GM23338 (cell line): Measurements from ENCODE around the gene DNAH9. TPM values are rescaled to one million over a fixed set of nuclear protein-coding genes. Genes with fewer than 3 reads are reported as not detected.

Source experiments
- ATAC-seq: fragments of 200-7000 bp; cut with Tn5 transposase; 3 replicates; pipeline ENCODE4 v1.9.1; 2020
- DNase-seq: peaks from one replicate; pipeline ENCODE4 v3.0.0-alpha.2; 2015; ENCODE audit warnings: low spot score
- H2AFZ ChIP-seq: fragments of 200-600 bp; sonication (generic); 2 replicates; pipeline ENCODE4 v1.8.0; 2016; ENCODE audit warnings: antibody characterized with exemption, mild to moderate bottlenecking, moderate library complexity
- H3F3A ChIP-seq: fragments of 200-600 bp; sonication (generic); replicated peaks from 2 replicates; pipeline ENCODE4 v1.8.0; 2017; ENCODE audit warnings: antibody characterized with exemption, mixed run types, low read depth
- H3K27ac ChIP-seq: fragments of 200-600 bp; sonication (generic); 2 replicates; pipeline ENCODE4 v1.6.1; 2016; ENCODE audit warnings: low read depth
- H3K27me3 ChIP-seq: fragments of 200-600 bp; sonication (generic); 2 replicates; pipeline ENCODE4 v1.8.0; 2016; ENCODE audit warnings: mild to moderate bottlenecking, mixed run types, moderate library complexity; ENCODE audit not compliant: insufficient read depth
- H3K36me3 ChIP-seq: fragments of 200-600 bp; sonication (generic); 2 replicates; pipeline ENCODE4 v1.8.0; 2016; ENCODE audit warnings: mild to moderate bottlenecking; ENCODE audit not compliant: insufficient read depth
- H3K4me1 ChIP-seq: fragments of 200-600 bp; sonication (generic); 2 replicates; pipeline ENCODE4 v1.8.0; 2016; ENCODE audit warnings: mild to moderate bottlenecking, moderate library complexity; ENCODE audit not compliant: insufficient read depth
- H3K4me2 ChIP-seq: fragments of 200-600 bp; sonication (generic); 2 replicates; pipeline ENCODE4 v1.7.1; 2017; ENCODE audit warnings: mixed run types
- H3K4me3 ChIP-seq: fragments of 200-600 bp; sonication (generic); 2 replicates; pipeline ENCODE4 v1.6.1; 2016; ENCODE audit warnings: mixed run types
- H3K79me2 ChIP-seq: fragments of 200-600 bp; sonication (generic); replicated peaks from 2 replicates; pipeline ENCODE4 v1.8.0; 2017; ENCODE audit warnings: mild to moderate bottlenecking; ENCODE audit not compliant: insufficient read depth
- H3K9me2 ChIP-seq: fragments of 200-600 bp; sonication (generic); 2 replicates; pipeline ENCODE4 v1.8.0; 2017; ENCODE audit not compliant: insufficient read depth
- H4K20me1 ChIP-seq: fragments of 200-600 bp; sonication (generic); replicated peaks from 2 replicates; pipeline ENCODE4 v1.8.0; 2017; ENCODE audit warnings: mild to moderate bottlenecking; ENCODE audit not compliant: insufficient read depth
- H3K27ac Mint-ChIP-seq: 2 replicates; pipeline ENCODE4 v1.8.0; 2020; ENCODE audit warnings: inconsistent platforms, mild to moderate bottlenecking, moderate library complexity, mixed read lengths
- H3K27me3 Mint-ChIP-seq: 3 replicates; pipeline ENCODE4 v1.8.0; 2022; ENCODE audit warnings: low read depth, mild to moderate bottlenecking, moderate library complexity, mixed read lengths, inconsistent platforms; ENCODE audit not compliant: insufficient read depth, poor library complexity
- H3K36me3 Mint-ChIP-seq: 3 replicates; pipeline ENCODE4 v1.8.0; 2021; ENCODE audit warnings: low read depth, mild to moderate bottlenecking, inconsistent platforms, moderate library complexity, mixed read lengths
- H3K4me1 Mint-ChIP-seq: 3 replicates; pipeline ENCODE4 v1.8.0; 2020; ENCODE audit warnings: mild to moderate bottlenecking, inconsistent platforms, mixed read lengths
- H3K4me3 Mint-ChIP-seq: 3 replicates; pipeline ENCODE4 v1.8.0; 2021; ENCODE audit warnings: moderate library complexity, mild to moderate bottlenecking, inconsistent platforms, mixed read lengths
- H3K9me3 Mint-ChIP-seq: 3 replicates; pipeline ENCODE4 v1.8.0; 2020; ENCODE audit warnings: moderate library complexity, mild to moderate bottlenecking, inconsistent platforms, mixed read lengths
- CREB1 ChIP-seq: fragments of 250-450 bp; sonication (Bioruptor Pico); IDR thresholded peaks from 2 replicates; pipeline ENCODE4 v1.5.0; 2020; ENCODE audit warnings: low read depth, mild to moderate bottlenecking, moderate library complexity
- EZH2 ChIP-seq: fragments of 200-600 bp; sonication (generic); IDR thresholded peaks from one replicate; pipeline ENCODE4 v1.8.0; 2017; ENCODE audit warnings: antibody characterized with exemption, mild to moderate bottlenecking, low read depth; ENCODE audit not compliant: unreplicated experiment
- EZH2phosphoT487 ChIP-seq: fragments of 200-600 bp; sonication (generic); IDR thresholded peaks from one replicate; pipeline ENCODE4 v1.8.1; 2018; ENCODE audit warnings: antibody characterized with exemption; ENCODE audit not compliant: unreplicated experiment
- JUNB ChIP-seq: IDR thresholded peaks from one replicate; pipeline ENCODE4 v1.6.1; 2016; ENCODE audit warnings: antibody characterized with exemption; ENCODE audit not compliant: unreplicated experiment
- NANOG ChIP-seq: IDR thresholded peaks from 2 replicates; pipeline ENCODE4 v1.6.1; 2016; ENCODE audit warnings: antibody characterized with exemption, borderline replicate concordance
- POLR2AphosphoS5 ChIP-seq: IDR thresholded peaks from 2 replicates; pipeline ENCODE4 v1.6.1; 2016; ENCODE audit warnings: antibody characterized with exemption, low read depth
- STAT1 ChIP-seq: IDR thresholded peaks from one replicate; pipeline ENCODE4 v1.6.1; 2016; ENCODE audit warnings: antibody characterized with exemption; ENCODE audit not compliant: unreplicated experiment
- ZNF114 ChIP-seq: fragments of 250-450 bp; sonication (Bioruptor Pico); IDR thresholded peaks from 2 replicates; pipeline ENCODE4 v1.5.0; 2020; ENCODE audit warnings: mild to moderate bottlenecking, moderate library complexity
- ZNF331 ChIP-seq: fragments of 250-450 bp; sonication (Bioruptor Pico); IDR thresholded peaks from 2 replicates; pipeline ENCODE4 v1.5.0; 2020; ENCODE audit warnings: low read depth, mild to moderate bottlenecking, moderate library complexity
- ZNF462 ChIP-seq: fragments of 250-450 bp; sonication (Bioruptor Pico); IDR thresholded peaks from 2 replicates; pipeline ENCODE4 v1.5.0; 2020; ENCODE audit warnings: mild to moderate bottlenecking, moderate library complexity
- polyA plus RNA-seq: library from polyadenylated mRNA; unstranded; fragments of >200 nt; fragmentation: Nextera tagmentation; extraction: Ambion mirVana; gene quantifications from 2 replicates; pipeline ENCODE4 v1.2.1, GENCODE V29; 2016
- total RNA-seq: library from RNA; depleted of rRNA; stranded (reverse); fragments of >200 nt; shearing (Covaris generic); gene quantifications from 2 replicates; pipeline ENCODE4 v1.2.3, GENCODE V29; 2014
- TF ChIP-seq, protein P1 (sequence below): IDR thresholded peaks from 2 replicates; pipeline ENCODE4 v1.6.1; 2016; ENCODE audit warnings: antibody characterized with exemption
- TF ChIP-seq, protein P2 (sequence below): IDR thresholded peaks from one replicate; pipeline ENCODE4 v1.6.1; 2018; ENCODE audit warnings: antibody characterized with exemption; ENCODE audit not compliant: unreplicated experiment
- TF ChIP-seq, protein P3 (sequence below), 2 experiments: fragments of 200-600 bp in 1 of 2; sonication (generic) in 1 of 2; conservative IDR thresholded peaks; 2 replicates each; pipeline versions ENCODE4 v1.5.1 to v1.6.1; 2016 to 2017; ENCODE audit warnings: antibody characterized with exemption in 2 of 2, low read depth in 2 of 2, mild to moderate bottlenecking in 2 of 2, moderate library complexity in 1 of 2

Gene DNAH9
- total and polyA plus RNA-seq, 2 experiments from 2014 or later = not detected

DNA sequence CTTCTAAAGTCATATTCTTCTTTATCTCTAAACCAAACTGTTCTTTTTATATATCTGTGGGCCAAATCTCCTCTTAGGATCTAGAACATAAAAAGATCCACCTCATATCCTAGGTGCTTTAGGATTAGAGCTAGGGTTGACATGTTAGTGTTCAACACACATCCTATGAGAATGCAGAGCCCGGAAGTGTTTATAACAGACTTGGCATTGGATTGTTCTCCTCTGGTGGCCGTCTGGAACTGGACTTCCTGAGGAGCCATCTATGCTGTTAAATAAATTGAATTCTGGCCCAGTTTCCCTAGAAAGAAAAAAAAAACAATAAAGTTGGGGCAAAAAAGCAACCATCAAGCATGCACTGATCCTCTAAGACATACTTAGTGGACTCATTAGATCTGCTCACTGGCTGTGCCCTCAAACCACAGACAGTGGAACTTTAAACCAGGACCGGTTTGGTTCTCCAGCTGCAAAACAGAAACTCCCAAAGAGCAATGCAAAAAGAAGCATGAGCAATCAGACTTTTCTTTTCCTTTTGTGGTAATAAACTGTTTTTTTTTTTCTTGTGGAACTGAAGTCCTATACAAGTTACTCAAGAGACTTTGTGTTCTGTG is 216.5 kb downstream of the DNAH9 start:
- H2AFZ ChIP-seq = no peak overlapping the region
- no peaks in the 10 kb centered on the region for H3K4me1 ChIP-seq
- no peak for TF ChIP-seq ZNF331
- no peak for TF ChIP-seq POLR2AphosphoS5
- TF ChIP-seq NANOG = no peak
- no peak for TF ChIP-seq STAT1
- TF ChIP-seq, protein P1, sequence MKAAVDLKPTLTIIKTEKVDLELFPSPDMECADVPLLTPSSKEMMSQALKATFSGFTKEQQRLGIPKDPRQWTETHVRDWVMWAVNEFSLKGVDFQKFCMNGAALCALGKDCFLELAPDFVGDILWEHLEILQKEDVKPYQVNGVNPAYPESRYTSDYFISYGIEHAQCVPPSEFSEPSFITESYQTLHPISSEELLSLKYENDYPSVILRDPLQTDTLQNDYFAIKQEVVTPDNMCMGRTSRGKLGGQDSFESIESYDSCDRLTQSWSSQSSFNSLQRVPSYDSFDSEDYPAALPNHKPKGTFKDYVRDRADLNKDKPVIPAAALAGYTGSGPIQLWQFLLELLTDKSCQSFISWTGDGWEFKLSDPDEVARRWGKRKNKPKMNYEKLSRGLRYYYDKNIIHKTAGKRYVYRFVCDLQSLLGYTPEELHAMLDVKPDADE = no peak
- no peak for TF ChIP-seq EZH2phosphoT487
- TF ChIP-seq, protein P2, sequence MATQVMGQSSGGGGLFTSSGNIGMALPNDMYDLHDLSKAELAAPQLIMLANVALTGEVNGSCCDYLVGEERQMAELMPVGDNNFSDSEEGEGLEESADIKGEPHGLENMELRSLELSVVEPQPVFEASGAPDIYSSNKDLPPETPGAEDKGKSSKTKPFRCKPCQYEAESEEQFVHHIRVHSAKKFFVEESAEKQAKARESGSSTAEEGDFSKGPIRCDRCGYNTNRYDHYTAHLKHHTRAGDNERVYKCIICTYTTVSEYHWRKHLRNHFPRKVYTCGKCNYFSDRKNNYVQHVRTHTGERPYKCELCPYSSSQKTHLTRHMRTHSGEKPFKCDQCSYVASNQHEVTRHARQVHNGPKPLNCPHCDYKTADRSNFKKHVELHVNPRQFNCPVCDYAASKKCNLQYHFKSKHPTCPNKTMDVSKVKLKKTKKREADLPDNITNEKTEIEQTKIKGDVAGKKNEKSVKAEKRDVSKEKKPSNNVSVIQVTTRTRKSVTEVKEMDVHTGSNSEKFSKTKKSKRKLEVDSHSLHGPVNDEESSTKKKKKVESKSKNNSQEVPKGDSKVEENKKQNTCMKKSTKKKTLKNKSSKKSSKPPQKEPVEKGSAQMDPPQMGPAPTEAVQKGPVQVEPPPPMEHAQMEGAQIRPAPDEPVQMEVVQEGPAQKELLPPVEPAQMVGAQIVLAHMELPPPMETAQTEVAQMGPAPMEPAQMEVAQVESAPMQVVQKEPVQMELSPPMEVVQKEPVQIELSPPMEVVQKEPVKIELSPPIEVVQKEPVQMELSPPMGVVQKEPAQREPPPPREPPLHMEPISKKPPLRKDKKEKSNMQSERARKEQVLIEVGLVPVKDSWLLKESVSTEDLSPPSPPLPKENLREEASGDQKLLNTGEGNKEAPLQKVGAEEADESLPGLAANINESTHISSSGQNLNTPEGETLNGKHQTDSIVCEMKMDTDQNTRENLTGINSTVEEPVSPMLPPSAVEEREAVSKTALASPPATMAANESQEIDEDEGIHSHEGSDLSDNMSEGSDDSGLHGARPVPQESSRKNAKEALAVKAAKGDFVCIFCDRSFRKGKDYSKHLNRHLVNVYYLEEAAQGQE = no peak
- TF ChIP-seq ZNF462 = no peak
- TF ChIP-seq EZH2 = no peak
- TF ChIP-seq CREB1 = no peak
- no peak for TF ChIP-seq ZNF114 (CRISPR knock-in tag)
- no peak for TF ChIP-seq JUNB
- TF ChIP-seq, protein P3, sequence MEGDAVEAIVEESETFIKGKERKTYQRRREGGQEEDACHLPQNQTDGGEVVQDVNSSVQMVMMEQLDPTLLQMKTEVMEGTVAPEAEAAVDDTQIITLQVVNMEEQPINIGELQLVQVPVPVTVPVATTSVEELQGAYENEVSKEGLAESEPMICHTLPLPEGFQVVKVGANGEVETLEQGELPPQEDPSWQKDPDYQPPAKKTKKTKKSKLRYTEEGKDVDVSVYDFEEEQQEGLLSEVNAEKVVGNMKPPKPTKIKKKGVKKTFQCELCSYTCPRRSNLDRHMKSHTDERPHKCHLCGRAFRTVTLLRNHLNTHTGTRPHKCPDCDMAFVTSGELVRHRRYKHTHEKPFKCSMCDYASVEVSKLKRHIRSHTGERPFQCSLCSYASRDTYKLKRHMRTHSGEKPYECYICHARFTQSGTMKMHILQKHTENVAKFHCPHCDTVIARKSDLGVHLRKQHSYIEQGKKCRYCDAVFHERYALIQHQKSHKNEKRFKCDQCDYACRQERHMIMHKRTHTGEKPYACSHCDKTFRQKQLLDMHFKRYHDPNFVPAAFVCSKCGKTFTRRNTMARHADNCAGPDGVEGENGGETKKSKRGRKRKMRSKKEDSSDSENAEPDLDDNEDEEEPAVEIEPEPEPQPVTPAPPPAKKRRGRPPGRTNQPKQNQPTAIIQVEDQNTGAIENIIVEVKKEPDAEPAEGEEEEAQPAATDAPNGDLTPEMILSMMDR (conservative IDR thresholded peaks at IDR 0.05; ENCODE audit: low read depth in 2 of 2) = no peak
- Mint-ChIP-seq H3K4me3 (no peak overlapping the region), H3K27me3 (no peaks in the 10 kb centered on the region), H3K9me3 (peaks cover 95% of the 10 kb centered on the region), H3K27ac (no peak overlapping the region), H3K4me1 (no peaks in the 10 kb centered on the region), H3K36me3 (peaks cover 21% of the 10 kb centered on the region)
- H3K4me2 ChIP-seq = no peak overlapping the region
- no peaks in the 10 kb centered on the region for H4K20me1 ChIP-seq
- no peak for DNase-seq
- no peak overlapping the region for H3K27ac ChIP-seq
- ATAC-seq = no peak
- H3F3A ChIP-seq = no peaks in the 10 kb centered on the region
- H3K27me3 ChIP-seq = no peaks in the 10 kb centered on the region
- no peaks in the 10 kb centered on the region for H3K79me2 ChIP-seq
- H3K4me3 ChIP-seq = no peak overlapping the region
- H3K36me3 ChIP-seq = peaks cover 6% of the 10 kb centered on the region; the same call in 1 of the 2 replicates
- H3K9me2 ChIP-seq = no peaks in the 10 kb centered on the region
